ENCODE data around the gene SHH.
"Not testable (repeated sequence)": the region's sequence is repeated elsewhere in the genome, so short reads cannot be mapped to it uniquely, and the experiment has no call there.

The SHH gene

DNA sequence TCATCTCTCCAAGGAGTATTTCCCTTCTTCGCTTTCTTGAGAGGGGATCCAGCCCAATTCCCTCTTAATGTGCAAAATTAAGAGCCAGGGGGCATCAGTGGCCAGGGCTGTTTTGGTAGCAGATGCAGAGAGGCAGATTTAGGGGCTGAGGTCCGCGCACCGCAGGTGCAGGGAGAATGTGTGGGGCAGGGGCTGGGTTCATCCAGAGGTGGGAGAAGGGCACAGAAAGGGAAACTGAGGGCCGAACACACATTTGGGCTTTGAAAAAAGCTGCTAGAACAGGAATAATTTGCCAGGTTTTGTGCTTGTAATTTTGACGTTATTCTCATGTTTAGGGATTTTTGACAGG lies 6.5 kb upstream of the SHH start:
- no peak for DNase-seq

DNA sequence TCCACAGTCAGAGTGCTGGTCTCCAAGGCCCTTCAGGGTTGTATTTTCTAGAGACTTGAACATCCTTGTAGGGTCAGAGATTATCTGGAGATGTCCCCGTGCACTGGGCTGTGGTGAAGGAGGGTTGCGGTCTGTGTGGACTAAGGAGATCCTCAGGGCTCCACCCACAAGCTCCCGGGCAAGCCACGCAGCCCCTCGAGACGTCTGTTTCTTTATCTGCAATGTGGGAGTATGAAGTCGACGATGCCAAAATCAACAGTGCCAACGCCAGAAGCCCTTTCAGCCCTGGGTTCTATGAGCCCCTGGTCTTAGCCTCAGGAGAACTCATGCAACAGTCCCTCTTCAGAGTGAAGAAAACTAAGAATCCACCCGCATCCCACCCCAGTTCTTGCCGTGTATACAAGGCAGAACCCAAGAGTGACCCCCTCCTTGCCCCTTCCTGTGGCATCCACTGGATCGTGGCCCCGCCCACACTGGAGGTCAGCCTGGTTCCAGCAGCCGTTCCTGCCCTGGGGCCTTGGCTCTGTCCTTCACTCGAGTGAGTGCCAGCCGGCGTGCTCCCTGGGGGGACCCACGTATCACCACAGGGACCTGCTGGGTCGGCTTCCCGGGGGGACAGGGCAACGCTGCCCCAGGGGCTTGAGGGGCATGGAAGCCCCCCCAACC lies 6.0 kb upstream of the SHH start:
- DNase-seq: no peak

- DNase-seq: not testable (repeated sequence)
Measured at GRCh38 chr7:155817515-155817914, 5.3 kb upstream of the SHH start.

DNA sequence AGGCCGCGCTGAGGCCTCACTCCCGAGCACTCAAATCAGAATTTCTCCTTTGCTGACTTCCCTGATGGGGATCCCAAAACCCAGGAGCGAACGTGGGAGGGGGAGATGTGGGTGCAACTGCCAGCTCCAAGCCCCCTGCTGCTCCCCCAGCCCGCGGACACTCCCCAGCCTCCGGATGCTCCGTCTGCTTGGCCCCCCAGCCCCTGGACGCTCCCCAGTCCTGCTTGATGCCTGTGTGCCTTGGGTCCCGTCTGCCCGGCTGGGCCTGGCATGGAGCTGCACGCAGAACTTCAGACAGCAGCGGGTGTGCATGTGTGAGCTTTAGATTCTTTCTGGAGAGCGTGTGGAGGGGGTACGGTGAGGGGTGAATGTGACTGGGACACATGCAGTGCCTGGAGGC lies 4.7 kb upstream of the SHH start:
- no peak for DNase-seq

GRCh38 chr7:155816192-155816508 lies 3.9 kb upstream of the SHH start:
- no peak for DNase-seq

GRCh38 chr7:155815332-155816191 lies 3.3 kb upstream of the SHH start:
- peak; percentile 45 for DNase-seq

DNA sequence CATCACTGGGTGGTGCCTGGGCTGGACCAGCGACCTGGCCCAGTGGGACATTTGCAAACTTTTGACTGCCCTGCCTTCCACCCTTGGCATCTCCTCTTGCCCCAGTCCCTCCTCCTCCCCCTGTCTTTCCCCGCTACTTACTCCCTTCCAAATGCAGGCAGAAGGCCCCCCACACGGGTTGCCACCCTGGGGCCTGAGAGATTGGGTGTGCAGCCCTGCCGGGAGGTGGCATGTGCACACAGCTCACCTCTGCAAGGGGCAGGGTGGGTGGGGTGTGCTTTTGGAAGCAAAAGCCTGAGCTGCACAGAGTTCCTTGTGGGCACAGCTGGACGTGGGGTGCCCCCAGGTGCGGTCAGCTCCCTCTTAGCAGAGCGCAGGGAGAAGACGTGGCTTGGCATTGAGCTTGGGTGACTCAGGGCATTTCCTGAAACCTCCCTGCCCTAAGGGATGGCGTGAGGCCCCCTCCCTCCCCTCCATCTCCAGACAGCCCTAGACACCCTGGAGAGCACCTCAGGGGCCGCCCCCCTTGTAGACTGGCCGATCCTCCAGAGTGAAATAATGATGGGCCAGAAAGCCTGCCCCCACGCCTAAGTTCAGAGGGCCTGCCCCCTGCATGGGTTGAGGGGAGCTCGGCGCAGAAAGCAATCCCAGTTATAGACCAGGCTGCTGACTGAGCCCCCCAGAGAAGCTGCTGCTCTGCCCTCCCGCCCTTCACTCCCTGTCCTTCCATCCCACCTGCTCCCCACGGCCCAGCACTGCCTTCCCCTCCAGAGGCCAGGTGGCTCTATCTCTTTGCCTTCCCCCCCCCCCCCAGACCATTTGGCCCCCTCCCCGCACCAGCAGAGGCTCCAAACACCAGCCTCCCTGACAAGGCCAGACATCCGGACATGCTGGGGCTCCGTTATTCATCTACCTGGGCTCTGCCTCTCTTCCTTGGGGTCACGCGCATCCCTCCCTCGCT lies 2.3 kb upstream of the SHH start:
- no peak for DNase-seq

DNA sequence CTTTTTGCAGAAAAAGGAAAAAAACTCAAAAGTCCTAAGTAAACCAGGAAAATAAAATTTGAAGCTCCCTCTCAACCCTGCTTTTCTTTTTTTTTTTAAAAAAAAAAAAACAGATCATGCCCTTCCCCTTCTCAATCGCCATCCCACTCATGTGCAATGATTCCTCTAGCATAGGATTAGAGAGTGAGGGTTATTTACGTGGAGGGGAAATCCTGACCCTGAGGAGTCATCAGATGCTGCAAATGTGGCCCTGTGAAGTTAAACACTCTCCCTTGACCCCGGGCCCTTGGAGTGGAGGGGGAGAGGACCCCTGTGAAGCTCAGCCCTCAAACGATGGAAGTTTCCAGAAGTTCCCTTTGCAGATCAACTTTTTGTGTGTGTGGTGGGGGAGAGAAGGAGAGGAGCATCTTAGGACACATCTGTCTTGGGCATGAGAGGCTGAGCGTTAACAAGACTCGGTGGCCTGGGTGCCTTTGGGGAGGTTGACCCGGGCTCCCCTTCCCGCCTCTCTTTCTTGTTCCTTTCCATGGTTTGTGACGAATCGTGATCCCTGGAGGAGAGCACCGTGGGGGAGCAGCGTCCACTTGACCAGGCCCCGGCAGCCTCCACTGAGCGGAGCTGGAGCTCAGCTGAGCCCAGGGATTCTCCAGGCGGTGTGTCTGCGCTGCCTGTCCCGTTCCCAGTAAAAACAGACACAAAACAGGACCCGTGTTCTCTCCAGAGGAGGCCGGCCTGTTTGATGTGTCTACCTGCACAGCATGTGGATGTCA lies 1.5 kb upstream of the SHH start:
- DNase-seq: no peak

DNA sequence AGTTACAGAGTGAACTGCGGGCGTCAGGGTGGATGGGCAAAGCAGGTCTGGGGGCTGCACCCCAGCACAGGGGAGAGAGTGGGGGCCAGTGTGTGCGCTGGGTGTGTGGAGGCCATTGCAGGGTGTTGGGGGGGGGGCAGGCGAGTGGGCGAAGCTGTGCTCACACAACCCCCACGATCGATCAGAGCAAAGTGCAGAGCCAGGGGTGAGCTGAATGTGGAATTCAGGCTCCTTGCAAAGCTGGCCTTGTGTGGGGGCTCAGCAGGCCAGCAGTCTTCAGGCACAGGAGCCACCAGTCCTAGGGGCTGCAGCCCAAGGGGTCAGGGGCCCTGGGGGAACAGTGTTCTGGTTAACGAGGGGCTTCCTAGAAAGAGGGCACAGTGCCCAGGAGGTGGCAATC lies 862 bp upstream of the SHH start:
- no peak for DNase-seq

DNA sequence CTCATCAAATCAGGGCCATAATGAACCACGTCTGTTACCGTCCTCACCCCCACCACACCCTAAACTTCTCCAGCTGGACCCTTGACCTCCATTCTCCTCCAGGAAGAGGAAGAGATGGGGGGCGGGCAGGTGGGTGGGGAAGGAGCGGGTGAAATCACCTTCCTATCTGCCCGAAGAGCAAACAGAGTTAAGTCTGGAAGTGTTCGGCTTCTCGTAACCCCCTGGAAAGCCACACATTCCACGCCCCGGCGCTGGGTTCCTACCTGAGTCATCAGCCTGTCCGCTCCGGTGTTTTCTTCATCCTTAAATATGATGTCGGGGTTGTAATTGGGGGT lies 736 bp downstream of the SHH start:
- DNase-seq: no peak

- no peak for DNase-seq
Measured at GRCh38 chr7:155810770-155811559, 1.3 kb downstream of the SHH start.

GRCh38 chr7:155809947-155810769 lies 2.1 kb downstream of the SHH start:
- DNase-seq: no peak

DNA sequence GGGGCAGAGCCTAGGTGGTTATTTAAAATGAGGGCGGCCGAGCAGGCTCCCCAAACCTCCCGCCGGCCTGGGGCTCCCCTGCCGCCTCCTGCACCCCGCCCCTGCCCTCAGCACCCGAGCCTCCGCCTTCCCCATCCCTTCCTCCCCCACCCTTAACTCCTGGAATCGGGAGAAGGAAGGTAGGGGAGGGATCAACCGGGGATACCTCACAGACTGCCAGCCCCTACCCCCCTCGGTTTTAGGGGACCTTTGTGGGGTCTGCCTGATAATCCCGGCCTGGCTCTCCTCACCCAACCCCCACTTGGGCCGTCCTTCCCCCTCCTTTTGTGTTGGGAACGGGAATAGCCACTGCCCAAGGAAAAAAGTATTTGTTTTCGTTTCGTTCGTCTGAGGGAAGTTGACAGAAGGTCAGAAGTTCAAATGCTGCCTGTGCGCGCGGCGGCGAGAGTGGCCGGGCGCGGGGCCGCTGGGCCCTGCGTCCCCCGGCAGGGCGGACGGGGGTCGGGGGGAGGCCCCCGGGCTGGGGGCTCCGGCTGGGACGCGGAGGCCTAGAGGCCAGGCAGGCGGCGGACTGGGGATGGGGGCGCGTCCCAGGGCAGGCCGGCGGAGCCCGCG lies 2.8 kb downstream of the SHH start:
- no peak for DNase-seq

GRCh38 chr7:155808549-155809331 lies 3.5 kb downstream of the SHH start:
- DNase-seq: no peak

- no peak for DNase-seq
Measured at GRCh38 chr7:155807789-155808548, 4.3 kb downstream of the SHH start.

GRCh38 chr7:155807065-155807671 lies 5.1 kb downstream of the SHH start:
- DNase-seq: no peak

- no peak for DNase-seq
Measured at GRCh38 chr7:155806096-155806871, 6.0 kb downstream of the SHH start.

- no peak for DNase-seq
Measured at GRCh38 chr7:155805826-155806095, 6.5 kb downstream of the SHH start.

Data from EL (cell line).